Esophagus squamous epithelium (tissue), 4 donors: Measurements from ENCODE around the gene RAPGEF1.

Experiments used
- POLR2A ChIP-seq, 4 donors: fragments of 450-650 bp; IDR thresholded peaks; one replicate each; pipeline ENCODE4 v1.6.1; 2017; ENCODE audit warnings: antibody characterized with exemption in 4 of 4, mild to moderate bottlenecking in 4 of 4, moderate library complexity in 3 of 4
- TF ChIP-seq, protein P1 (sequence below), 6 experiments: fragments of 450-650 bp in 4 of 6; fragments of 200-600 bp in 2 of 6; sonication (generic) in 2 of 6; IDR thresholded peaks; one replicate each; pipeline ENCODE4 v1.5.1; 2016 to 2019; ENCODE audit warnings: antibody characterized with exemption in 6 of 6, mild to moderate bottlenecking in 4 of 6, moderate library complexity in 4 of 6

DNA sequence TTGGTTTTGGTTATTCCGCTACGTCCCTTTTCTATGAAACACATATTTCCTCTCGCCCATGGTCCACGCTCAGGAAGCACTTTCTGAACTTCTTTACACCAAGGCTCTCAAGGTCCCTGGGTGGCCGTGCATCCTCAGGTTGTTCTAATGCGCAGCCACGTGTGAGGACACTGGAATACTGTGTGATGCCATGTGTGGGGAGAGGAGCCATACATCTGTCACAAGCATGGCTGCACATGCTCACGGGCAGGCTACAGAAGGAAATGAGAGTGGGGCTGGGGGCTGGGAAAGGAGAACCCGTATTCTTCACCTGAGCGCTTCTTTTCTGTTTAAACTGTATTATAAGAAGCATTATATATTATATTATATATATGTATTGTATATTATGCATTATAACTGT is 157.8 kb downstream of the RAPGEF1 start:
- TF ChIP-seq, protein P1, sequence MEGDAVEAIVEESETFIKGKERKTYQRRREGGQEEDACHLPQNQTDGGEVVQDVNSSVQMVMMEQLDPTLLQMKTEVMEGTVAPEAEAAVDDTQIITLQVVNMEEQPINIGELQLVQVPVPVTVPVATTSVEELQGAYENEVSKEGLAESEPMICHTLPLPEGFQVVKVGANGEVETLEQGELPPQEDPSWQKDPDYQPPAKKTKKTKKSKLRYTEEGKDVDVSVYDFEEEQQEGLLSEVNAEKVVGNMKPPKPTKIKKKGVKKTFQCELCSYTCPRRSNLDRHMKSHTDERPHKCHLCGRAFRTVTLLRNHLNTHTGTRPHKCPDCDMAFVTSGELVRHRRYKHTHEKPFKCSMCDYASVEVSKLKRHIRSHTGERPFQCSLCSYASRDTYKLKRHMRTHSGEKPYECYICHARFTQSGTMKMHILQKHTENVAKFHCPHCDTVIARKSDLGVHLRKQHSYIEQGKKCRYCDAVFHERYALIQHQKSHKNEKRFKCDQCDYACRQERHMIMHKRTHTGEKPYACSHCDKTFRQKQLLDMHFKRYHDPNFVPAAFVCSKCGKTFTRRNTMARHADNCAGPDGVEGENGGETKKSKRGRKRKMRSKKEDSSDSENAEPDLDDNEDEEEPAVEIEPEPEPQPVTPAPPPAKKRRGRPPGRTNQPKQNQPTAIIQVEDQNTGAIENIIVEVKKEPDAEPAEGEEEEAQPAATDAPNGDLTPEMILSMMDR (IDR thresholded peaks at IDR 0.05): no peak
- no peak for TF ChIP-seq POLR2A (IDR thresholded peaks at IDR 0.05)
